GM18508 (cell line): Measurements from ENCODE around the gene PLEKHA4.
"Not testable (repeated sequence)": the region's sequence is repeated elsewhere in the genome, so short reads cannot be mapped to it uniquely, and the experiment has no call there.

Experiments
- ATAC-seq: cut with Tn5 transposase; IDR thresholded peaks from one replicate; pipeline ENCODE4 v1.9.1; 2021; ENCODE audit warnings: moderate number of reproducible peaks; ENCODE audit not compliant: insufficient read depth, unreplicated experiment

PLEKHA4 gene

GRCh38 chr19:48868114-48868886 lies at the start of gene PLEKHA4:
TSS of gene PLEKHA4 (minus strand) at chr19:48868617. CDS start at chr19:48867620, 997 bp downstream.
- no peak for ATAC-seq

DNA sequence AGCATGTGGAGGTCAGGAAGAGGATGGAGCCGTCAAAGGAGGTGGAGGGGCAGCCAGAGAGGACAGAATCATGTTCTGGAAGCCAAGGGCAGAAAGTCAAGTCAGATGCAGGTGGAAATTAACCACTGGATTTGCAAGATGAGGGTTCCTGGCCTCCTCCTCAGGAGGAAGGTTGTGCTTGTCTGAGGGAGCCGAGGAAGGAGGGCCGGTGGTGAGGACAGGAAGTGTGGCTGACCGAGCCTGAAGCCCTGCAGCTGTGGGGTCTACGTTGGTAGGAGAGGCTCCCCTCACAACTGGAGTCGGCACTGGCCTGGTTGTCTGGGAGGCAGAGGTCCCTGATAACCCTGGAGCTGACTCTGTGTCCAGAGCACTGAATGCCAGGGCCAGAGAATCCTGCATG lies 49.7 kb upstream of the PLEKHA4 start:
- no peak for ATAC-seq

DNA sequence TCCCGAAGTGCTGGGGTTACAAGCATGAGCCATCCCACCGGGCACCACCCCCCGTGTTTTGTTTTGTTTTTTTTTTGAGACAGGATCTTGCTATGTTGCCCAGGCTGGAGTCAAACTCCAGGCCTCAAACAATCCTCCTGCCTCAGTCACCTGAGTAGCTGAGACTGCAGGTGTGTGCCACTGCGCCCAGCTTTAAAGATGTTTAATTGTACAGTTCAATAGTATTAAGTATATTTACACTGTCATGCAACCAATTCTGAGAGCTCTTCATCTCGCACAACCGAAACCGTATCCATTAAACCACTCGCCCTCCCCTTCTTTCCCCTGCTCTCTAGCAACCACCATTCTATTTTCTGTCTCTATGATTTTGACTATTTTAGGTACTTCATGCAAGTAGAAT lies 47.3 kb upstream of the PLEKHA4 start:
- ATAC-seq: no peak

GRCh38 chr19:48914181-48914580 lies 45.8 kb upstream of the PLEKHA4 start:
- ATAC-seq: no peak

DNA sequence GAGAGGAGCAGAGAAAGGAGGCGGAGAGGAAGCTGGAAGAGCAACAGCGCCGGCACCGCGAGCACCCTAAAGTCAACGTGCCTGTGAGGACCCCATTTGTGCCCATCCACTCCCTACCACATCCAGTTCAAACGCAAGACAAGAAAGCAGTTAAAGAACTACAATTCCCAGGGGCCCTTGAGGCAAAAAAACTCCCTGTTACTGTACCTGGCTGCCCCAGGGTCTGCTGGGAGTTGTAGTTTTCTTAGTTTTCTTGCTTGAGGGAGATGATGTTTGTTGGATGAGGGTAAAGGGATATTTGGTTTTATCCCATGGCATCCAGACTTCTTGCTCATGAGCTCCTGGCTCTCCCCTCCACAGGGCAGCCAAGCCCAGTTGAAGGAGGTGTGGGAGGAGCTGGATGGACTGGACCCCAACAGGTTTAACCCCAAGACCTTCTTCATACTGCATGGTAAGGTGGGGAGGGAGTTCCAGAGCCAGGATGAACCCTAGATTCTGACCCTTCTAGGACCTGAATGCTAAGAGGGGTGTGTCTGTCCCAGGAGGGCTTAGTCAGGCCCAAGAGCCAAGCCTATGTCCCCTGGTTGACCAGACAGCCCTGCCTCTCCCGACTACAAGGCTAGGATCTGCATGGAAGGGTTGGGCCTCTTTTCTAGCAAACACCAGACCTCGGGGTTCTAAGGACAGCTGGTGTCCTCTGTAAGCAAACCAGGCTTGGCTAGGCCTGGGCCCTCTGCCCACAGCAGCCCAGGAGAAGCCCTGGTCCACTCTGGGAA lies 44.9 kb upstream of the PLEKHA4 start:
- ATAC-seq: no peak

GRCh38 chr19:48910803-48911202 lies 42.4 kb upstream of the PLEKHA4 start:
- no peak for ATAC-seq

- ATAC-seq: not testable (repeated sequence)
These were observed 41.1 kb upstream of the PLEKHA4 start for GRCh38 chr19:48909424-48910077.

GRCh38 chr19:48907671-48908070 lies 39.3 kb upstream of the PLEKHA4 start:
- no peak for ATAC-seq

GRCh38 chr19:48906324-48906723 lies 37.9 kb upstream of the PLEKHA4 start:
- no peak for ATAC-seq

- ATAC-seq: no peak
These were observed 37.2 kb upstream of the PLEKHA4 start for GRCh38 chr19:48905664-48906063.

DNA sequence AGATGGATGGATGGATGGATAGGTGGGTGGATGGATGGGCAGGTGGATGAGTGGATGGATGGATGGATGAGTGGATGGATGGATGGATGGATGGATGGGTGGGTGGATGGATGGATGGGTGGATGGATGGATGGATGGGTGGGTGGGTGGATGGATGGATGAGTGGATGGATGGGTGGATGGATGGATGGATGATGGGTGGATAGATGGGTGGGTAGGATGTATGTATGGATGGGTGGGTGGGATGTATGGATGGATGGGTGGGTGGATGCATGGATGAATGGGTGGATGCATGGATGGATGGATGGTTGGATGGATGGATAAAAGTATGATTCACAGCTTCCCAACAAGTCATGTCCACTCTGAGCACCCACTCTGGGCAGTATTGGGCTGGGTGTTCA lies 35.4 kb upstream of the PLEKHA4 start:
- not testable (repeated sequence) for ATAC-seq

DNA sequence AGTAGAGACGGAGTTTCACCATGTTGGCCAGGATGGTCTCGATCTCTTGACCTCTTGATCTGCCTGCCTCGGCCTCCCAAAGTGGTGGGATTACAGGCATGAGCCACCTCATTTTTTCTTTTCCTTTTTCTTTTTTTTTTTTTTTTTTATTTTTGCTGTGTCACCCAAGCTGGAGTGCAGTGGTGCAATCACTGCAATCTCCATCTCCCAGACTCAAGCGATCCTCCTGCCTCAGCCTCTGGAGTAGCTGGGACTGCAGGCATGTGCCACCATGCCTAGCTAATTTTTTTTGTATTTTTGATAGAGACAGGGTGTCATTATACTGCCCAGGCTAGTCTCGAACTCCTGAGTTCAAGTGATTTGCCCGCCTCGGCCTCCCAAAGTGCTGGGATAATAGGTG lies 33.9 kb upstream of the PLEKHA4 start:
- ATAC-seq: not testable (repeated sequence)

GRCh38 chr19:48900477-48901406 lies 32.3 kb upstream of the PLEKHA4 start:
- ATAC-seq: no peak

GRCh38 chr19:48899781-48900476 lies 31.5 kb upstream of the PLEKHA4 start, which contains the start of gene NUCB1:
TSS of gene NUCB1 (plus strand) at chr19:48900312. CDS start at chr19:48900797, 485 bp downstream.
- no peak for ATAC-seq

DNA sequence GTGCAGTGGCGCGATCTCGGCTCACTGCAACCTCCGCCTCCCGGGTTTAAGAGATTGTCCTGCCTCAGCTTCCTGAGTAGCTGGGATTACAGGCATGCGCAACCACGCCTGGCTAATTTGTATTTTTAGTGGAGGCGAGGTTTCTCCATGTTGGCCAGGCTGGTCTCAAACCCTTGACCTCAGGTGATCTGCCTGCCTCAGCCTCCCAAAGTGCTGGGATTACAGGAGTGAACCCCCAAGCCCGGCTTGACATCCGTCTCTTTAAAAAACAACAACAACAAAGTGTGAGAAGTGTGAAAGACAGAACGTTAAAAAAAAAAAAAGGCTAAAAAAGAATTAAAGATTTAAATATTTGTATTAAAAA lies 31.0 kb upstream of the PLEKHA4 start:
- not testable (repeated sequence) for ATAC-seq

- ATAC-seq: no peak
These were observed 28.8 kb upstream of the PLEKHA4 start for GRCh38 chr19:48897181-48897580.

DNA sequence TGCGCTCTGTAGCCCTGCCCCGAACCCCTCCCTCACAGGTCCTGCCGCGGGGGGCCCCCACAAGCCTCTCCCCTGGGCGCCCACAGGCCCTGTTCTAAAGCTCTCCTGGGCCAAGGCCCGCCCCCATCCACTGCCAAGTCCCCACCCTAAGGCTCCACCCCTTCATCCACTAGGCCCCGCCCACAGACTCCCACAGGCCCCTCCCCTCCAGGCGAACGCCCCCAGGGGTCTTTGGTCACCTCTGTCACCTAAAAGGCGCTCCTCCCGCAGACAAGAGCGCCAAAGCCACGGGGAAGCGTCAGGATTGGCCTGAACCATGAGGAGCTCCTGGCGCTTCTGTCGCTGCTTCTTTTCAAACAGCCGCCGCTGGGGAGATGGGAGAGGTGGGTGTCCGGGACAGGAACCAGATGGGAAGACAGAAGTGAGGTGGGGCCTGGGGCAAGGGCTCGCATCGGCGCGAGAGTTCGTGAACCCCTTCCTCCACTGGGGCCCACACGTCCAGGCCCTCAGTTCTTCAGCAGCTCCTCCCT lies 27.8 kb upstream of the PLEKHA4 start:
- no peak for ATAC-seq

- no peak for ATAC-seq
These were observed 26.8 kb upstream of the PLEKHA4 start for GRCh38 chr19:48895226-48895625.

- ATAC-seq: no peak
These were observed 22.1 kb upstream of the PLEKHA4 start for GRCh38 chr19:48890551-48890950.
